ENCODE measurements around the gene CEP83. TPM values are rescaled to one million over a fixed set of nuclear protein-coding genes. Genes with fewer than 3 reads are reported as not detected.

The CEP83 gene
- total and polyA plus RNA-seq, 2 donors (not counting 1 experiment from before 2014, with no cell fraction given) = 4.0 to 24.8 TPM

- DNase-seq (no peak), ATAC-seq (ENCODE audit: low read depth) (no peak)
- no peak for TF ChIP-seq EZH2 (IDR thresholded peaks at IDR 0.05; ENCODE audit: borderline replicate concordance, insufficient read depth, low read depth, low read length, poor library complexity, severe bottlenecking)
- TF ChIP-seq CTCF (IDR thresholded peaks at IDR 0.05) = no peak
- peaks cover 53% of the 10 kb centered on the region in 2 donors for H3K4me1 ChIP-seq (ENCODE audit: control insufficient read depth in 2 of 2, insufficient read depth in 2 of 2, low read length in 2 of 2)
- H3K27me3 ChIP-seq (replicated peaks in 1 of 4; ENCODE audit: control extremely low read depth in 1 of 4, control insufficient read depth in 3 of 4, insufficient read depth in 4 of 4, low read length in 3 of 4) = no peaks in the 10 kb centered on the region
- no peak overlapping the region for H3K4me2 ChIP-seq (replicated peaks; ENCODE audit: low read depth, low read length, poor library complexity, severe bottlenecking)
- Mint-ChIP-seq H3K9me3 (ENCODE audit: insufficient read depth) (no peaks in the 10 kb centered on the region), H3K4me1 (peaks cover 69% of the 10 kb centered on the region), H3K4me3 (no peak overlapping the region), H3K27me3 (no peaks in the 10 kb centered on the region), H3K27ac (no peak overlapping the region)
- intact Hi-C loops (cut with micrococcal nuclease) = no loop called here
- H3K27ac ChIP-seq (ENCODE audit: low read length in 2 of 2) = no peak overlapping the region
- ChIA-PET POLR2A (no interaction called here), CTCF (no interaction called here)
- no peak overlapping the region for H3K4me3 ChIP-seq (ENCODE audit: control extremely low read depth in 1 of 5, extremely low read depth in 1 of 5, insufficient read depth in 1 of 5, low read depth in 2 of 5, low read length in 4 of 5)
- 98% methylated on average over 14 of the region's 19 CpGs for WGBS (ENCODE audit: insufficient coverage)
- H3K9ac ChIP-seq (ENCODE audit: low read length) = no peak overlapping the region
- H4K20me1 ChIP-seq (ENCODE audit: control insufficient read depth, insufficient read depth, low read length, poor library complexity, severe bottlenecking) = no peaks in the 10 kb centered on the region
- H3K36me3 ChIP-seq (replicated peaks in 1 of 2; ENCODE audit: control extremely low read depth in 1 of 2, control insufficient read depth in 1 of 2, extremely low read depth in 1 of 2, insufficient read depth in 2 of 2, low read length in 1 of 2) = peaks cover 1 to 27% of the 10 kb centered on the region in 2 experiments
- no peak overlapping the region for H2AFZ ChIP-seq (ENCODE audit: insufficient read depth, low read depth, low read length, poor library complexity, severe bottlenecking)
- no peaks in the 10 kb centered on the region for H3K79me2 ChIP-seq (ENCODE audit: control insufficient read depth, insufficient read depth, low read length)
- H3K9me3 ChIP-seq (ENCODE audit: control extremely low read depth in 1 of 3, control insufficient read depth in 2 of 3, insufficient read depth in 1 of 3, low read length in 2 of 3) = no peaks in the 10 kb centered on the region
These were observed 194.8 kb downstream of the CEP83 start for GRCh38 chr12:94264736-94265485.

- Histone ChIP-seq H3K9me3 (ENCODE audit: control extremely low read depth in 1 of 3, control insufficient read depth in 2 of 3, insufficient read depth in 1 of 3, low read length in 2 of 3) (no peaks in the 10 kb centered on the region), H3K27ac (ENCODE audit: low read length in 2 of 2) (peak overlapping the region in 1 of 2 donors; percentile 90), H3K9ac (ENCODE audit: low read length) (no peak overlapping the region), H3K4me1 (ENCODE audit: control insufficient read depth in 2 of 2, insufficient read depth in 2 of 2, low read length in 2 of 2) (peaks cover 53% of the 10 kb centered on the region in 2 donors), H3K27me3 (replicated peaks in 1 of 4; ENCODE audit: control extremely low read depth in 1 of 4, control insufficient read depth in 3 of 4, insufficient read depth in 4 of 4, low read length in 3 of 4) (no peaks in the 10 kb centered on the region), H3K79me2 (ENCODE audit: control insufficient read depth, insufficient read depth, low read length) (no peaks in the 10 kb centered on the region), H2AFZ (ENCODE audit: insufficient read depth, low read depth, low read length, poor library complexity, severe bottlenecking) (no peak overlapping the region), H3K4me3 (ENCODE audit: control extremely low read depth in 1 of 5, extremely low read depth in 1 of 5, insufficient read depth in 1 of 5, low read depth in 2 of 5, low read length in 4 of 5) (no peak overlapping the region), H3K4me2 (replicated peaks; ENCODE audit: low read depth, low read length, poor library complexity, severe bottlenecking) (peak overlapping the region; percentile 83), H4K20me1 (ENCODE audit: control insufficient read depth, insufficient read depth, low read length, poor library complexity, severe bottlenecking) (no peaks in the 10 kb centered on the region), H3K36me3 (replicated peaks in 1 of 2; ENCODE audit: control extremely low read depth in 1 of 2, control insufficient read depth in 1 of 2, extremely low read depth in 1 of 2, insufficient read depth in 2 of 2, low read length in 1 of 2) (peaks cover 2 to 31% of the 10 kb centered on the region in 2 experiments)
- ATAC-seq (ENCODE audit: low read depth) = no peak
- CTCF ChIA-PET = no interaction called here
- Mint-ChIP-seq H3K27ac (peak overlapping the region; percentile 99), H3K9me3 (ENCODE audit: insufficient read depth) (no peaks in the 10 kb centered on the region), H3K4me3 (peak overlapping the region; percentile 99), H3K4me1 (peaks cover 66% of the 10 kb centered on the region), H3K27me3 (no peaks in the 10 kb centered on the region)
- intact Hi-C loops (cut with micrococcal nuclease) = loop anchor here (1.0 to 2.0 kb wide), 2 partner anchors 33 to 115 kb away; no protein-coding TSS in a partner anchor
- 97% methylated on average over 17 of the region's 20 CpGs for WGBS (ENCODE audit: insufficient coverage)
- no peak for TF ChIP-seq EZH2 (IDR thresholded peaks at IDR 0.05; ENCODE audit: borderline replicate concordance, insufficient read depth, low read depth, low read length, poor library complexity, severe bottlenecking)
- TF ChIP-seq CTCF (IDR thresholded peaks at IDR 0.05) = no peak
- DNase-seq = no peak
- POLR2A ChIA-PET = no interaction called here
These were observed 195.6 kb downstream of the CEP83 start for GRCh38 chr12:94263905-94264561.
